ENCODE data around the gene CALML3.
"Not testable (repeated sequence)": the region's sequence is repeated elsewhere in the genome, so short reads cannot be mapped to it uniquely, and the experiment has no call there.

The CALML3 gene

GRCh38 chr10:5552376-5553321, 27.9 kb downstream of the CALML3 start:
- in situ Hi-C loops (cut with MboI; ENCODE audit: low sequenced_read_pairs) = no loop called here

GRCh38 chr10:5553400-5554170, 28.8 kb downstream of the CALML3 start:
- in situ Hi-C loops (cut with MboI; ENCODE audit: low sequenced_read_pairs) = no loop called here

- in situ Hi-C loops (cut with MboI; ENCODE audit: low sequenced_read_pairs) = no loop called here
Observed at GRCh38 chr10:5555021-5555510, 30.3 kb downstream of the CALML3 start.

GRCh38 chr10:5555881-5556280, 31.1 kb downstream of the CALML3 start:
- in situ Hi-C loops (cut with MboI; ENCODE audit: low sequenced_read_pairs) = no loop called here

- in situ Hi-C loops (cut with MboI; ENCODE audit: low sequenced_read_pairs) = no loop called here
Observed at GRCh38 chr10:5556576-5556975, 31.8 kb downstream of the CALML3 start.

GRCh38 chr10:5557040-5557721, 32.4 kb downstream of the CALML3 start:
- in situ Hi-C loops (cut with MboI; ENCODE audit: low sequenced_read_pairs) = no loop called here

GRCh38 chr10:5557799-5558771, 33.3 kb downstream of the CALML3 start:
- in situ Hi-C loops (cut with MboI; ENCODE audit: low sequenced_read_pairs) = no loop called here

- in situ Hi-C loops (cut with MboI; ENCODE audit: low sequenced_read_pairs) = not testable (repeated sequence)
Observed at GRCh38 chr10:5559022-5559421, 34.3 kb downstream of the CALML3 start.

- in situ Hi-C loops (cut with MboI; ENCODE audit: low sequenced_read_pairs) = no loop called here
Observed at GRCh38 chr10:5559642-5560141, 34.9 kb downstream of the CALML3 start.

GRCh38 chr10:5560142-5560816, 35.5 kb downstream of the CALML3 start:
- in situ Hi-C loops (cut with MboI; ENCODE audit: low sequenced_read_pairs) = no loop called here

- in situ Hi-C loops (cut with MboI; ENCODE audit: low sequenced_read_pairs) = no loop called here
Observed at GRCh38 chr10:5560817-5561703, 36.3 kb downstream of the CALML3 start.

- in situ Hi-C loops (cut with MboI; ENCODE audit: low sequenced_read_pairs) = no loop called here
Observed at GRCh38 chr10:5561704-5562645, 37.2 kb downstream of the CALML3 start.

GRCh38 chr10:5563321-5563961, 38.7 kb downstream of the CALML3 start:
- in situ Hi-C loops (cut with MboI; ENCODE audit: low sequenced_read_pairs) = no loop called here

- in situ Hi-C loops (cut with MboI; ENCODE audit: low sequenced_read_pairs) = no loop called here
Observed at GRCh38 chr10:5563991-5564536, 39.3 kb downstream of the CALML3 start.

- in situ Hi-C loops (cut with MboI; ENCODE audit: low sequenced_read_pairs) = no loop called here
Observed at GRCh38 chr10:5564537-5565204, 39.9 kb downstream of the CALML3 start.

- in situ Hi-C loops (cut with MboI; ENCODE audit: low sequenced_read_pairs) = no loop called here
Observed at GRCh38 chr10:5565205-5565545, 40.4 kb downstream of the CALML3 start.

Data from hTERT RPE-1 (cell line).